Right lung (tissue), 5 donors: Measurements from ENCODE around the gene OTP. TPM values are rescaled to one million over a fixed set of nuclear protein-coding genes. Genes with fewer than 3 reads are reported as not detected.
"Not testable (repeated sequence)": the region's sequence is repeated elsewhere in the genome, so short reads cannot be mapped to it uniquely, and the experiment has no call there.

ENCODE experiments used
- DNase-seq, 2 donors: peaks; one replicate each; pipeline ENCODE4 v3.0.0-alpha.2; 2013
- polyA plus RNA-seq, 5 donors: library from polyadenylated mRNA; unstranded; fragments of 120-200 nt; gene quantifications; one replicate each; pipeline versions ENCODE4 v1.2.1 to v1.2.3, GENCODE V29; 2013; ENCODE audit warnings: inconsistent platforms in 1 of 5, low replicate concordance in 1 of 5; ENCODE audit not compliant: insufficient read length in 5 of 5, insufficient read depth in 1 of 5

Gene OTP
- polyA plus RNA-seq, 5 donors, result not detected

- DNase-seq, result not testable (repeated sequence)
Observed at GRCh38 chr5:77608927-77609326, 29.6 kb downstream of the OTP start.

GRCh38 chr5:77607324-77607723 is 31.2 kb downstream of the OTP start:
- DNase-seq, result no peak

- no peak for DNase-seq
Observed at GRCh38 chr5:77606279-77606678, 32.2 kb downstream of the OTP start.

GRCh38 chr5:77599679-77600078 is 38.8 kb downstream of the OTP start:
- DNase-seq, result no peak

- no peak for DNase-seq
Observed at GRCh38 chr5:77590347-77590746, 48.2 kb downstream of the OTP start.

GRCh38 chr5:77588175-77588574 is 50.3 kb downstream of the OTP start:
- DNase-seq, result no peak

- DNase-seq, result no peak
Observed at GRCh38 chr5:77586101-77586500, 52.4 kb downstream of the OTP start.

GRCh38 chr5:77582143-77582542 is 56.4 kb downstream of the OTP start:
- not testable (repeated sequence) for DNase-seq

Other genes with a start within 250 kb of the OTP start
- gene WDR41, start 146.4 kb downstream of the OTP start, polyA plus RNA-seq, result 10 to 100 TPM; 56.7 to 82.7 (median 67.3) TPM
- gene TBCA, start 137.6 kb upstream of the OTP start, polyA plus RNA-seq, result 100 to 1,000 TPM; 269 to 305 (median 289) TPM